Mesodermal cell (in vitro differentiated cells): ENCODE results near the gene HDAC6.

ENCODE experiments used
- H3K27ac ChIP-seq: 2 replicates; pipeline ENCODE4 v1.7.0; 2013; ENCODE audit warnings: mild to moderate bottlenecking, low read depth, low read length, moderate library complexity; ENCODE audit not compliant: severe bottlenecking
- H3K36me3 ChIP-seq: 2 replicates; pipeline ENCODE4 v1.7.1; 2013; ENCODE audit warnings: mild to moderate bottlenecking, low read length, moderate library complexity; ENCODE audit not compliant: control insufficient read depth, insufficient read depth
- H3K4me1 ChIP-seq: one replicate; pipeline ENCODE4 v1.7.1; 2013; ENCODE audit warnings: mild to moderate bottlenecking, low read length; ENCODE audit not compliant: insufficient read depth, control insufficient read depth, poor library complexity, severe bottlenecking
- H3K4me3 ChIP-seq: 2 replicates; pipeline ENCODE4 v1.7.0; 2013; ENCODE audit warnings: low read length, control low read depth, mild to moderate bottlenecking; ENCODE audit not compliant: insufficient read depth, poor library complexity, severe bottlenecking; ENCODE audit errors: extremely low read depth
- H3K9me3 ChIP-seq: 2 replicates; pipeline ENCODE4 v1.7.1; 2013; ENCODE audit warnings: mild to moderate bottlenecking, low read length, moderate library complexity; ENCODE audit not compliant: control insufficient read depth
- WGBS, 2 experiments: methylation state at CpG; one replicate each; pipeline ENCODE4 v1.1.5; 2013; ENCODE audit warnings: missing lambda C conversion rate in 2 of 2; ENCODE audit not compliant: insufficient coverage in 2 of 2; 5-methylcytosine and 5-hydroxymethylcytosine counted together

HDAC6 gene

DNA sequence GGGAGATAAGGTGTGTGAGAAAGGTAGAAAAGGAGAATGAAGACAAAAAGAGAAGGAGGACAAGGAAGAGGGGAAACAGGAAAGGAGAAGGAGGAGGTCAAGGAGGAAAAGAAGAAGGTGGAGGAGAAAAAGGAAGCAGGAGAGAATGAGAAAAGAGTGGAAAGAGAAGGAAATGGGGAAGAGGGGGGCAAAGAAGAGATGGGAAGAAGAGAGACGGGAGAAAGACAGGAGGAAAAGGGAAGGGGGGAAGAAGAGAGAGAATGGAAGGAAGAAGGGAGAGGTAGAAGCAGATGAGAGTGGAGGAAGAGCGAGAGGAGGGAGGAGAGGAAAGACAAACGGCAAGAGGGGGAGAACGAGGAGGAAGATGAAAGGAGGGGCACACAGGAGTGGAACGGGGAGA lies 11.4 kb upstream of the HDAC6 start:
- no peaks in the 10 kb centered on the region for H3K36me3 ChIP-seq
- H3K4me3 ChIP-seq, result no peak overlapping the region
- 60 to 76% methylated on average over 1 to 5 of the region's 5 CpGs for WGBS, 2 experiments
- H3K9me3 ChIP-seq, result no peaks in the 10 kb centered on the region
- no peak overlapping the region for H3K27ac ChIP-seq
- H3K4me1 ChIP-seq, result peaks cover 2% of the 10 kb centered on the region

DNA sequence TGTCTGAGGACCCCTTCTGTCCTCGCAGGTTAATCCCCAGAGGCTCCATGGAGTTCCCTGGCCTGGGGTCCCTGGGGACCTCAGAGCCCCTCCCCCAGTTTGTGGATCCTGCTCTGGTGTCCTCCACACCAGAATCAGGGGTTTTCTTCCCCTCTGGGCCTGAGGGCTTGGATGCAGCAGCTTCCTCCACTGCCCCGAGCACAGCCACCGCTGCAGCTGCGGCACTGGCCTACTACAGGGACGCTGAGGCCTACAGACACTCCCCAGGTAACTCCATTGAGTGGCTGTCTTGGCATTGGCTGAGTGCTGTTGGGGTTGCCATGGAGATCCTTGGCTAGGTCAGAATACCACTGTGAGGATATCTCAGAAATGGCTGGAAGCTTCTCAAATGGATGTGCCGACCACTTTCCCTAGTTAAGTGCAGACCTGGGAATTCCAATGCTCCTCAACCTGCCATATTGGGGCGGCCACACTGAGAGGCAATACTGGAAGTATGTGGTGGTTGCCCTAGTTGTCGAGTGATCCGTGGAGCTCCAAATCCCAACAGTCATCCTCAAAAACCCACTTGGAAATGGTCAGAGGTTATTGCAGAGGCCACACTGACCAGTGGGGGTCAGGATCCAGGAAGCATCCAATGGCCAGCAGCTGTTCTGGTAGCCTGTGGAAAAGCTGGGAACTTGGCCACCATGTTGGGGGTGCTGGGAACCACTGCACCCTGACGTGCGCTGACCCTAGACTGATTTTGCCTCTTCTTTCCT lies 10.6 kb upstream of the HDAC6 start:
- Histone ChIP-seq H3K36me3 (no peaks in the 10 kb centered on the region), H3K4me3 (no peak overlapping the region), H3K27ac (no peak overlapping the region), H3K9me3 (no peaks in the 10 kb centered on the region), H3K4me1 (peaks cover 5% of the 10 kb centered on the region)
- WGBS, 2 experiments, result 78 to 96% methylated on average over 2 to 3 of the region's 11 CpGs

DNA sequence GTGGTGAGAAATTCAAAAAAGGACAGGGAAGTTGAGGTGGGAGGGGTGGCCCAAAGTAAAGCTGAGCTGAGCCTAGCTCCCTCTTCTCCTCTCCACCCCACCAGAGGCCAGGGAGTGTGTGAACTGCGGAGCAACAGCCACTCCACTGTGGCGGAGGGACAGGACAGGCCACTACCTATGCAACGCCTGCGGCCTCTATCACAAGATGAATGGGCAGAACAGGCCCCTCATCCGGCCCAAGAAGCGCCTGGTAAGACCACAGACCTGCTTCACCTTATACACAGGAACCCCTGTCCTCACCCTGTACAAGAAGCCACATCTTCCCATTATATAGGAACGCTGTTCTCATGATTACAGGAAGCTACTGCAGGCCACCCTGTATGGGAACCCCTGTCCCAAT lies 9.6 kb upstream of the HDAC6 start:
- Histone ChIP-seq H3K27ac (no peak overlapping the region), H3K36me3 (no peaks in the 10 kb centered on the region), H3K4me1 (peaks cover 5% of the 10 kb centered on the region), H3K4me3 (no peak overlapping the region), H3K9me3 (no peaks in the 10 kb centered on the region)
- WGBS, 2 experiments, result 83% methylated on average over 1 of the region's 7 CpGs; no CpG with 5 or more reads in 1 of the 2 experiments

DNA sequence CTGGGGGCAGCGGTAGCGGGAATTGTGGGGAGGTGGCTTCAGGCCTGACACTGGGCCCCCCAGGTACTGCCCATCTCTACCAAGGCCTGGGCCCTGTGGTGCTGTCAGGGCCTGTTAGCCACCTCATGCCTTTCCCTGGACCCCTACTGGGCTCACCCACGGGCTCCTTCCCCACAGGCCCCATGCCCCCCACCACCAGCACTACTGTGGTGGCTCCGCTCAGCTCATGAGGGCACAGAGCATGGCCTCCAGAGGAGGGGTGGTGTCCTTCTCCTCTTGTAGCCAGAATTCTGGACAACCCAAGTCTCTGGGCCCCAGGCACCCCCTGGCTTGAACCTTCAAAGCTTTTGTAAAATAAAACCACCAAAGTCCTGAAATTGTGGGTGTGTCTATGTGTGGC lies 7.9 kb upstream of the HDAC6 start:
- WGBS, 2 experiments, result 92 to 100% methylated on average over 1 to 2 of the region's 4 CpGs
- Histone ChIP-seq H3K4me1 (peaks cover 5% of the 10 kb centered on the region), H3K9me3 (no peaks in the 10 kb centered on the region), H3K27ac (no peak overlapping the region), H3K36me3 (no peaks in the 10 kb centered on the region), H3K4me3 (no peak overlapping the region)

DNA sequence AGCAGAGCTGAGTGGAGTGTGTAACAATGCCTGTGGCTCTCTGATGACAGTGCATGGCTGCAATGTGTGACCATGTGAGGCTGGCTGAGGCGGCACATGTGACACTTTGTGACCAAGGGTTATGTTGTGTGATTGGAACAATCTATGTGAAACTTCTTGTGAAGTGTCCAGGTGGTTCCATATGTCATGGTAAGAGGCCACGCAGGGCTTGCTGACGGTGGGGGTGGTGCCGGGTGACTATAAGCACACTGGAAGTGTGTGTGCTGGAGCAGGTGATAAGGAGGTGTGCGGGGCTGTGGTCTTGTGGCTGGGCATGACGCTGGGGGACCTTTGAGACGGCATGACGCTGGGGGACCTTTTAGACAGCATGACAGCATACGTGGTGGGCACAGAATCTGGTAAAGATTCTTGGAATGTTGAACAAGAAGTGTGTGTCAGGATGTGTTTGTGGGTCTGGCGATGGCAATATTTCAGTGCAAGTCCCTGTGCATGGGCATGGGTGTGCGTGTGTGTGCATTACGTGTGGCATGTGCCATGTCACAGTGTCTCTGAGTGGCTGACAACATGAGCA lies 7.4 kb upstream of the HDAC6 start:
- Histone ChIP-seq H3K9me3 (no peaks in the 10 kb centered on the region), H3K4me3 (no peak overlapping the region), H3K27ac (peak overlapping the region; percentile 49), H3K36me3 (no peaks in the 10 kb centered on the region), H3K4me1 (peaks cover 5% of the 10 kb centered on the region)
- WGBS, 2 experiments, result 93 to 95% methylated on average over 9 to 12 of the region's 12 CpGs

DNA sequence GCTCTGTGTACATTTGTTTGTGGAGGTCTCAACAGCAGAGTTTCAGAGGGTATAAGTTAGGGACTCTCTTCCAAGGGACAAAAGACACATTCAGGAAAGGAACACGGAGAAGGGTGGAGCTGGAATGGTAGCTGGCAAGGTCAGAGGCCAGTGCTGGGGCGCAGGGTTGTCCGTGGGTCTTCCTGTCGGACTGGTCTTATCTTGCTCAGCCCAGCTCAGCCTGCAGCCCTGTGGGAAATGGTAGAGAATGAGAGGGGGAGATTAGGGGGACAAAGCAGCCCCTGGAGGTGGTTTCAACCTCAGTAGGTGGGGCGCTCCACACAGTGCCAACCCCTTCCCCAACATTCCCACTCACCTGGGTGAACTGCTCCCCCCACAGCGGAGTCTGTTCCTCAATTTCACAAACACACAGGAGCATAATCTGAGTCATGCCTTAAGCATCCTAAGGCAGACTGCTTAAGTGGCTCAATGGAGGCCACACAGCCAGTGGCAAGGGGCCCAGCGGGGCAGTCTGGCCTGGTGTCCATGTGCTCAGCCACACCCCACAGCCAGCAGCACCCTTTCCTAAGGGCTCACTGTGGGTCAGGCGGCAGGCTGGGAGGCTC lies 6.9 kb upstream of the HDAC6 start:
- Histone ChIP-seq H3K4me1 (peaks cover 5% of the 10 kb centered on the region), H3K36me3 (no peaks in the 10 kb centered on the region), H3K9me3 (no peaks in the 10 kb centered on the region), H3K27ac (peak overlapping the region; percentile 49), H3K4me3 (no peak overlapping the region)
- 57 to 67% methylated on average over 1 of the region's 8 CpGs for WGBS, 2 experiments

DNA sequence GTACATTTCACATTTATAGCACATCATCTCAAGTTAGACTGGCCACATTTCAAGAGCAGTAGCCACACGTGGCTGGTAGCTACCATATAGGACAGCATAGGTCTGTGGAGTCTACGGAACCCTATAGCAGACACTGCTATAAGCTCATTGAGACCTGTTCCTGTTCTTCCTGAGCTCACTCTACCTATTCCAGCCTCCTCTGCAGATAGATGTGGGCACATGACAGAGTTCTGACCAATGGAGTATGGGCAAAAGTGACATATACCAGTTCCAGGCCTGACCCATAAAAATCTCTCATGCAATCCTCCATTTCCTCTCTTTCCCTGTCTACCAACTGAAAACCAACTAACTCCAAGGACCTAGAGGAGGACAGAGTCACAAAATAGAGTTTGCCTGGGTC lies 3.5 kb upstream of the HDAC6 start:
- peaks cover 8% of the 10 kb centered on the region for H3K4me1 ChIP-seq
- no peaks in the 10 kb centered on the region for H3K9me3 ChIP-seq
- 100% methylated on average over 1 of the region's 2 CpGs; no CpG with 5 or more reads in 1 of the 2 experiments for WGBS, 2 experiments
- no peak overlapping the region for H3K27ac ChIP-seq
- peaks cover 3% of the 10 kb centered on the region for H3K36me3 ChIP-seq
- H3K4me3 ChIP-seq, result no peak overlapping the region

DNA sequence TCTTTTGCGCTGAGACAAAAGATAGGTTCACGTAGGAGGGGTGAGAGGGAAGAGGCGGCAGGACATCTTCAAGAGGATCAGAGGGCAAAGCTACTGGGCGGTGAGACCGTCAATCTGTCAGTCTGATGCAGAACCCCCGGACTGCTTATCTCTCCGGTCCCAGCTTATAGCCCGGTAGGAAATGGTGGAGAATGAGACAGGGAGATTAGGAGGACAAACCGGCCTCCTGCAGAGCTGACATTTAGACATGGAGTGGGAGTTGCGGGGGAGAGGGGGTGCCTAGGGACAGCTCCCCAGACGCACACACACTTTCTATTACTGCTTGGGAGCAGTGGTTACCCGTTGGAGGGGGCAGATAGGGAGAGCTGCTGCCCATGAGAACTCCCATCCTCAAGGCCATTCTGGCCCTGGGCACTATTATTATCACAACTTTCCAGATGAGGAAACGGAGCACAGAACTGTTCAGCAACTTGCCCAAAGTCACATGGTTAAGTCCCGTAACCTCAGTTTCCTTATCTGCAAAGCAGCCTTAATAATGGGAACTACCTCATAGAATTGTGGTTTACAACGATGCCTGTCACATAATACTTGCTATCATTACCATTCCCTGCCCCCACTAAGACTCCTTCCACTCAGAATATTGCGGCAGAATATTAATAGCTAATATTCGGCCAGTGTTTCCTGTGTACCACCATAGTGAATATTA lies 1.1 kb upstream of the HDAC6 start:
- no peaks in the 10 kb centered on the region for H3K9me3 ChIP-seq
- peaks cover 9% of the 10 kb centered on the region for H3K36me3 ChIP-seq
- H3K4me3 ChIP-seq, result peak overlapping the region; percentile 47
- peak overlapping the region; percentile 95 for H3K27ac ChIP-seq
- WGBS, 2 experiments, result 33 to 55% methylated on average over 10 to 11 of the region's 17 CpGs
- peaks cover 4% of the 10 kb centered on the region for H3K4me1 ChIP-seq

DNA sequence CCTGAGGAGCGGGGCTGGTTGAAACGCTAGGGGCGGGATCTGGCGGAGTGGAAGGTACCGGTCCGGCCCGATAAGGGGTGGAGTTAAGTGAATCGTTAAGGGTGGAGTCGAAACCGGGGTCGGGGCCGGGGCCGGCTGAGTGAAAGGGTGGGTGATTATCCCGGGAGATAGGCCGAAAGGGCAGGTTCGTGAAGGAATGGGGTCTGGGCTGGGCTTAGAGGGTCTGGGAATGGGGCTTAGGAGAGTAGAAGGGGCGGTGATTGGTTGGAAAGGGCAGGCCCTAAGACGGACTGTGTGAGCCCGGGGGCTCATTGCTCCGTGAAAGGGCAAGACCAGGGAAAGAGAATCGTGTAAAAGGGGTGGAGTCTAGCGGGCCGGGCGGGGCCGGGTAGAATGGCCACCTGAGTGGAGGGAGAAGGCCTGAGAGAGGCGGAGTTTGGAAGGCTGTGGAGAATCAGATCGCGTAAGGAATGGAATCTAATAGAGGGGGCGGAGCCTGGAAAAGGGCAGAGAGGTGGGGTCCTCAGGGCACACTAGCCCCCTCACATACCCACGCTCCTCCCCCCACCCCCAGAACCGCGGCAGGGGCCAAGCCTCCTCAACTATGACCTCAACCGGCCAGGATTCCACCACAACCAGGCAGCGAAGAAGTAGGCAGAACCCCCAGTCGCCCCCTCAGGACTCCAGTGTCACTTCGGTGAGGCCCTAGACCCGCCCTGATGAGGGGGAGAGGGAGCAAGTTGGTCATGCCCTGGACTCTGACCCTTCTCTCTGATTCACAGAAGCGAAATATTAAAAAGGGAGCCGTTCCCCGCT lies 430 bp downstream of the HDAC6 start:
- H3K4me3 ChIP-seq, result peak overlapping the region; percentile 52
- peaks cover 9% of the 10 kb centered on the region for H3K36me3 ChIP-seq
- H3K9me3 ChIP-seq, result no peaks in the 10 kb centered on the region
- H3K4me1 ChIP-seq, result peaks cover 4% of the 10 kb centered on the region
- H3K27ac ChIP-seq, result peak overlapping the region; percentile 97
- 0 to 2% methylated on average over 7 of the region's 40 CpGs for WGBS, 2 experiments

DNA sequence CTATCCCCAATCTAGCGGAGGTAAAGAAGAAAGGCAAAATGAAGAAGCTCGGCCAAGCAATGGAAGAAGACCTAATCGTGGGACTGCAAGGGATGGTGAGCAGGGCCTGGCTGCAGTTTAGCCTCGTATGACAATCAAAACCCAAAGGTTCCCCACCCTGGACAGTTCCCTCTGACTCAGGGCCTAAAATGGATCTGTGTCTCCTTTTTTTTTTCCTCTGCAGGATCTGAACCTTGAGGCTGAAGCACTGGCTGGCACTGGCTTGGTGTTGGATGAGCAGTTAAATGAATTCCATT lies 986 bp downstream of the HDAC6 start:
- H3K27ac ChIP-seq, result peak overlapping the region; percentile 97
- no peaks in the 10 kb centered on the region for H3K9me3 ChIP-seq
- peaks cover 9% of the 10 kb centered on the region for H3K36me3 ChIP-seq
- H3K4me3 ChIP-seq, result peak overlapping the region; percentile 52
- H3K4me1 ChIP-seq, result peaks cover 4% of the 10 kb centered on the region
- 80% methylated on average over 1 of the region's 4 CpGs; no CpG with 5 or more reads in 1 of the 2 experiments for WGBS, 2 experiments
